ENCODE data around the gene TRMT10A.

- no peak for TF ChIP-seq POLR2A (IDR thresholded peaks at IDR 0.05)
- TF ChIP-seq, protein P1, sequence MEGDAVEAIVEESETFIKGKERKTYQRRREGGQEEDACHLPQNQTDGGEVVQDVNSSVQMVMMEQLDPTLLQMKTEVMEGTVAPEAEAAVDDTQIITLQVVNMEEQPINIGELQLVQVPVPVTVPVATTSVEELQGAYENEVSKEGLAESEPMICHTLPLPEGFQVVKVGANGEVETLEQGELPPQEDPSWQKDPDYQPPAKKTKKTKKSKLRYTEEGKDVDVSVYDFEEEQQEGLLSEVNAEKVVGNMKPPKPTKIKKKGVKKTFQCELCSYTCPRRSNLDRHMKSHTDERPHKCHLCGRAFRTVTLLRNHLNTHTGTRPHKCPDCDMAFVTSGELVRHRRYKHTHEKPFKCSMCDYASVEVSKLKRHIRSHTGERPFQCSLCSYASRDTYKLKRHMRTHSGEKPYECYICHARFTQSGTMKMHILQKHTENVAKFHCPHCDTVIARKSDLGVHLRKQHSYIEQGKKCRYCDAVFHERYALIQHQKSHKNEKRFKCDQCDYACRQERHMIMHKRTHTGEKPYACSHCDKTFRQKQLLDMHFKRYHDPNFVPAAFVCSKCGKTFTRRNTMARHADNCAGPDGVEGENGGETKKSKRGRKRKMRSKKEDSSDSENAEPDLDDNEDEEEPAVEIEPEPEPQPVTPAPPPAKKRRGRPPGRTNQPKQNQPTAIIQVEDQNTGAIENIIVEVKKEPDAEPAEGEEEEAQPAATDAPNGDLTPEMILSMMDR (IDR thresholded peaks at IDR 0.05): no peak
Observed at GRCh38 chr4:99507762-99508161, 56.1 kb downstream of the TRMT10A start.
